ENCODE data around the gene C21orf91.

C21orf91 gene

DNA sequence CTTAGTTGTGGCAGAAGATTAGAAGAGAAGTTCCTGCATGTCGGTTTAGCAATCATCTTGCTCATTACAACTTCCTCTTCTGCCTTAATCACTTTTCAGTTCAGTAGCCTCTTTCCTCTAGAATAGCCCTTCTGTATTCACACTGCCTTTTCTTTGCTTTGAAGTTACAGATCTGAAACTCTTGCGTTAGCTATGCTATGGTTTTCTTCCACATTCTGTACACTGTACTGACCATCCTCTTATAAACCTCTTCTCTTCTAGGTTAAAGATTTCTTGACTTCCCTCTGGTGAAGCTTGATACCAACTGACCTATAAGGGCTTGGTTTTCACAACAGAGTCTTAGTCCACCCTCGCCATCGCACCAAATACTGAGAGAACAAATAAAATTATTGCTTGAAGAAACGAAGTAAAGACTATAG lies 35.0 kb downstream of the C21orf91 start:
- H2AFZ ChIP-seq (ENCODE audit: low read length) = no peak overlapping the region; the same call in 1 of the 2 replicates
- TF ChIP-seq CTCF (conservative IDR thresholded peaks at IDR 0.05; ENCODE audit: low read length) (no peak), EZH2phosphoT487 (IDR thresholded peaks at IDR 0.05; ENCODE audit: borderline replicate concordance) (no peak)
- peak overlapping the region; percentile 65 for H3K4me3 ChIP-seq (ENCODE audit: low read length, poor library complexity, severe bottlenecking)
- H3K4me1 ChIP-seq (ENCODE audit: insufficient read depth, low read length, poor library complexity, severe bottlenecking) = peaks cover 98% of the 10 kb centered on the region
- H3K79me2 ChIP-seq (ENCODE audit: insufficient read depth, low read length) = peaks cover 6% of the 10 kb centered on the region; the same call in 1 of the 2 replicates
- H3K9me2 ChIP-seq (replicated peaks; ENCODE audit: low read depth, low read length) = no peaks in the 10 kb centered on the region
- peak overlapping the region; percentile 74 for H3K9ac ChIP-seq (ENCODE audit: low read depth, low read length, poor library complexity, severe bottlenecking)
- H3K4me2 ChIP-seq (ENCODE audit: low read depth, low read length, poor library complexity, severe bottlenecking) = peak overlapping the region; percentile 82
- peaks cover 27% of the 10 kb centered on the region for H3F3A ChIP-seq (ENCODE audit: low read depth)
- no peaks in the 10 kb centered on the region for H4K20me1 ChIP-seq (ENCODE audit: insufficient read depth, low read length, poor library complexity, severe bottlenecking)
- H3K36me3 ChIP-seq (ENCODE audit: insufficient read depth, low read length) = peaks cover 22% of the 10 kb centered on the region
- no peaks in the 10 kb centered on the region; the same call in 1 of the 2 replicates for H3K9me3 ChIP-seq (ENCODE audit: insufficient read depth, low read depth, low read length)
- H3K27me3 ChIP-seq (ENCODE audit: insufficient read depth, low read length, poor library complexity, severe bottlenecking) = no peaks in the 10 kb centered on the region

DNA sequence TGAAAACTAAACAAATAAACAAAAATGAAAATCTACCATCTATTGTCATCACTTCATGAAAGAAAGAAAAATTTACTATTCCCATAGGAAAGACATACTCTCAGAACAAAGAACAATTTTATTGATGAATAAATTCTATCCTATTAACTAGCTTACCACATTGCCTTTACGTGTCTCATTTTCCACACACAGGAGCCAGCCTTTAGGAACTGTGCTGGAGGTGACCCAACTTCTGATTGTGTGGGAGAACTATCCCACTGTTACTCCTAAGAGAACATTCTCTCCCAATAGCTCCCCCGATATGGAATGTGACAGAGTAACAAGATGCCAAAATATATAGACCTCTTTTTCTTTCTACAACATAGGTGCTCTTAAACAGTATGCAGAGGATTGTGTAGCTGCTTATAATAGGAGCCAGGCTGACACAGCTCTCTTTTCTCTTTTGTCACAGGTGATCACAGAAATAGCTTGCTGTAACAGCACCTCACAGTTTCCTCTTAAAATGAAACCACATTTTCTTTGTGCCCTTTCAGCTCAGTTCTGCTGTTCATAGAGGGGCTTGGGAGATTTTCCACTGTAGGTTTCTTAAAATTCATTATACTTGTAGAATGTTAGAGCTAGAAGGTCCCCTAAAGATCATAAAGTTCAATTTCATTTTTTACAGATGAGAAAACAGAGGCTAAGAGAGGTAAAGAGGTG lies 35.5 kb downstream of the C21orf91 start:
- H3K36me3 ChIP-seq (ENCODE audit: insufficient read depth, low read length) = peaks cover 22% of the 10 kb centered on the region
- peaks cover 27% of the 10 kb centered on the region for H3F3A ChIP-seq (ENCODE audit: low read depth)
- H3K9ac ChIP-seq (ENCODE audit: low read depth, low read length, poor library complexity, severe bottlenecking) = peak overlapping the region; percentile 74
- peak overlapping the region; percentile 82 for H3K4me2 ChIP-seq (ENCODE audit: low read depth, low read length, poor library complexity, severe bottlenecking)
- no peaks in the 10 kb centered on the region; the same call in 1 of the 2 replicates for H3K9me3 ChIP-seq (ENCODE audit: insufficient read depth, low read depth, low read length)
- TF ChIP-seq EZH2phosphoT487 (IDR thresholded peaks at IDR 0.05; ENCODE audit: borderline replicate concordance) (no peak), CTCF (conservative IDR thresholded peaks at IDR 0.05; ENCODE audit: low read length) (no peak)
- H2AFZ ChIP-seq (ENCODE audit: low read length) = no peak overlapping the region; the same call in 1 of the 2 replicates
- no peaks in the 10 kb centered on the region for H3K9me2 ChIP-seq (replicated peaks; ENCODE audit: low read depth, low read length)
- no peaks in the 10 kb centered on the region for H3K27me3 ChIP-seq (ENCODE audit: insufficient read depth, low read length, poor library complexity, severe bottlenecking)
- H4K20me1 ChIP-seq (ENCODE audit: insufficient read depth, low read length, poor library complexity, severe bottlenecking) = no peaks in the 10 kb centered on the region
- peaks cover 93% of the 10 kb centered on the region for H3K4me1 ChIP-seq (ENCODE audit: insufficient read depth, low read length, poor library complexity, severe bottlenecking)
- H3K4me3 ChIP-seq (ENCODE audit: low read length, poor library complexity, severe bottlenecking) = peak overlapping the region; percentile 65
- H3K79me2 ChIP-seq (ENCODE audit: insufficient read depth, low read length) = peaks cover 6% of the 10 kb centered on the region; the same call in 1 of the 2 replicates

GRCh38 chr21:17783003-17783402 lies 36.2 kb downstream of the C21orf91 start:
- Histone ChIP-seq H3K9me3 (ENCODE audit: insufficient read depth, low read depth, low read length) (no peaks in the 10 kb centered on the region; the same call in 1 of the 2 replicates), H3K4me1 (ENCODE audit: insufficient read depth, low read length, poor library complexity, severe bottlenecking) (peaks cover 88% of the 10 kb centered on the region), H3F3A (ENCODE audit: low read depth) (peaks cover 27% of the 10 kb centered on the region), H2AFZ (ENCODE audit: low read length) (no peak overlapping the region), H3K9ac (ENCODE audit: low read depth, low read length, poor library complexity, severe bottlenecking) (peak overlapping the region; percentile 74), H3K79me2 (ENCODE audit: insufficient read depth, low read length) (peaks cover 6% of the 10 kb centered on the region; the same call in 1 of the 2 replicates), H3K9me2 (replicated peaks; ENCODE audit: low read depth, low read length) (no peaks in the 10 kb centered on the region), H3K27me3 (ENCODE audit: insufficient read depth, low read length, poor library complexity, severe bottlenecking) (no peaks in the 10 kb centered on the region), H3K4me2 (ENCODE audit: low read depth, low read length, poor library complexity, severe bottlenecking) (peak overlapping the region; percentile 82), H3K4me3 (ENCODE audit: low read length, poor library complexity, severe bottlenecking) (peak overlapping the region; percentile 65), H3K36me3 (ENCODE audit: insufficient read depth, low read length) (peaks cover 22% of the 10 kb centered on the region), H4K20me1 (ENCODE audit: insufficient read depth, low read length, poor library complexity, severe bottlenecking) (no peaks in the 10 kb centered on the region)
- TF ChIP-seq CTCF (conservative IDR thresholded peaks at IDR 0.05; ENCODE audit: low read length) (no peak), EZH2phosphoT487 (IDR thresholded peaks at IDR 0.05; ENCODE audit: borderline replicate concordance) (no peak)

Data from Loucy (cell line).